ENCODE data around the gene GNAT1. TPM values are rescaled to one million over a fixed set of nuclear protein-coding genes. Genes with fewer than 3 reads are reported as not detected.
A peak's percentile ranks its signal among the peaks of the same experiment; 100 is the strongest.

The GNAT1 gene
- total and polyA plus RNA-seq, 2 of the 13 experiments (the other 11 are each of a cell fraction or from before 2014, with no cell fraction given): 0.15 TPM; not detected in 1

GRCh38 chr3:50202353-50203112, 11.1 kb downstream of the GNAT1 start (continued):
- TF ChIP-seq, protein P1, sequence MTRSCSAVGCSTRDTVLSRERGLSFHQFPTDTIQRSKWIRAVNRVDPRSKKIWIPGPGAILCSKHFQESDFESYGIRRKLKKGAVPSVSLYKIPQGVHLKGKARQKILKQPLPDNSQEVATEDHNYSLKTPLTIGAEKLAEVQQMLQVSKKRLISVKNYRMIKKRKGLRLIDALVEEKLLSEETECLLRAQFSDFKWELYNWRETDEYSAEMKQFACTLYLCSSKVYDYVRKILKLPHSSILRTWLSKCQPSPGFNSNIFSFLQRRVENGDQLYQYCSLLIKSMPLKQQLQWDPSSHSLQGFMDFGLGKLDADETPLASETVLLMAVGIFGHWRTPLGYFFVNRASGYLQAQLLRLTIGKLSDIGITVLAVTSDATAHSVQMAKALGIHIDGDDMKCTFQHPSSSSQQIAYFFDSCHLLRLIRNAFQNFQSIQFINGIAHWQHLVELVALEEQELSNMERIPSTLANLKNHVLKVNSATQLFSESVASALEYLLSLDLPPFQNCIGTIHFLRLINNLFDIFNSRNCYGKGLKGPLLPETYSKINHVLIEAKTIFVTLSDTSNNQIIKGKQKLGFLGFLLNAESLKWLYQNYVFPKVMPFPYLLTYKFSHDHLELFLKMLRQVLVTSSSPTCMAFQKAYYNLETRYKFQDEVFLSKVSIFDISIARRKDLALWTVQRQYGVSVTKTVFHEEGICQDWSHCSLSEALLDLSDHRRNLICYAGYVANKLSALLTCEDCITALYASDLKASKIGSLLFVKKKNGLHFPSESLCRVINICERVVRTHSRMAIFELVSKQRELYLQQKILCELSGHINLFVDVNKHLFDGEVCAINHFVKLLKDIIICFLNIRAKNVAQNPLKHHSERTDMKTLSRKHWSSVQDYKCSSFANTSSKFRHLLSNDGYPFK (CRISPR knock-in tag; IDR thresholded peaks at IDR 0.05; ENCODE audit: borderline replicate concordance): 0 out of 2 replicates have a peak, but pooled peaks have one; percentile 9
- TF ChIP-seq, protein P2, sequence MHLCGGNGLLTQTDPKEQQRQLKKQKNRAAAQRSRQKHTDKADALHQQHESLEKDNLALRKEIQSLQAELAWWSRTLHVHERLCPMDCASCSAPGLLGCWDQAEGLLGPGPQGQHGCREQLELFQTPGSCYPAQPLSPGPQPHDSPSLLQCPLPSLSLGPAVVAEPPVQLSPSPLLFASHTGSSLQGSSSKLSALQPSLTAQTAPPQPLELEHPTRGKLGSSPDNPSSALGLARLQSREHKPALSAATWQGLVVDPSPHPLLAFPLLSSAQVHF (CRISPR knock-in tag; IDR thresholded peaks at IDR 0.05): 0 out of 2 replicates have a peak, but pooled peaks have one; percentile 35
- TF ChIP-seq RAD51 (IDR thresholded peaks at IDR 0.05; ENCODE audit: borderline replicate concordance) (no peak), MAZ (IDR thresholded peaks at IDR 0.05; ENCODE audit: borderline replicate concordance, low read depth, low read length) (no peak), MAZ (CRISPR knock-in tag; IDR thresholded peaks at IDR 0.05; ENCODE audit: low read depth) (no peak), MIER3 (CRISPR knock-in tag; IDR thresholded peaks at IDR 0.05; ENCODE audit: borderline replicate concordance) (0 out of 2 replicates have a peak, but pooled peaks have one; percentile 13), DNMT1 (CRISPR knock-in tag; IDR thresholded peaks at IDR 0.05) (0 out of 2 replicates have a peak, but pooled peaks have one; percentile 26), HNF1B (CRISPR knock-in tag; IDR thresholded peaks at IDR 0.05) (0 out of 2 replicates have a peak, but pooled peaks have one; percentile 26), ZNF780A (CRISPR knock-in tag; IDR thresholded peaks at IDR 0.05) (0 out of 2 replicates have a peak, but pooled peaks have one; percentile 38), RBFOX2 (IDR thresholded peaks at IDR 0.05; ENCODE audit: low read depth, low read length) (peak; percentile 46; the same call in 1 of the 2 replicates), POLR2A (IDR thresholded peaks at IDR 0.05; ENCODE audit: insufficient read depth in 1 of 2, low read depth in 2 of 2, low read length in 2 of 2) (peak in 1 of 2 experiments; percentile 0; a peak in 1 of 4 replicates), HOXA7 (CRISPR knock-in tag; IDR thresholded peaks at IDR 0.05) (no peak), IRF1 (CRISPR knock-in tag; IDR thresholded peaks at IDR 0.05; ENCODE audit: low read depth) (peak; percentile 16; the same call in 1 of the 2 replicates), ZFP41 (CRISPR knock-in tag; IDR thresholded peaks at IDR 0.05; ENCODE audit: borderline replicate concordance) (no peak), ARNT2 (CRISPR knock-in tag; IDR thresholded peaks at IDR 0.05; ENCODE audit: low read depth) (peak; percentile 48), ZNF891 (CRISPR knock-in tag; IDR thresholded peaks at IDR 0.05) (0 out of 2 replicates have a peak, but pooled peaks have one; percentile 8), NONO (IDR thresholded peaks at IDR 0.05) (no peak), NONO (CRISPR knock-in tag; conservative IDR thresholded peaks at IDR 0.05) (peak; percentile 66)
- TF ChIP-seq, protein P3, sequence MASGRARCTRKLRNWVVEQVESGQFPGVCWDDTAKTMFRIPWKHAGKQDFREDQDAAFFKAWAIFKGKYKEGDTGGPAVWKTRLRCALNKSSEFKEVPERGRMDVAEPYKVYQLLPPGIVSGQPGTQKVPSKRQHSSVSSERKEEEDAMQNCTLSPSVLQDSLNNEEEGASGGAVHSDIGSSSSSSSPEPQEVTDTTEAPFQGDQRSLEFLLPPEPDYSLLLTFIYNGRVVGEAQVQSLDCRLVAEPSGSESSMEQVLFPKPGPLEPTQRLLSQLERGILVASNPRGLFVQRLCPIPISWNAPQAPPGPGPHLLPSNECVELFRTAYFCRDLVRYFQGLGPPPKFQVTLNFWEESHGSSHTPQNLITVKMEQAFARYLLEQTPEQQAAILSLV (CRISPR knock-in tag; IDR thresholded peaks at IDR 0.05; ENCODE audit: borderline replicate concordance): 0 out of 2 replicates have a peak, but pooled peaks have one; percentile 11

Measured in HepG2 (cell line).